Effector CD8-positive, alpha-beta T cell (primary cell): Measurements from ENCODE around the gene SERPINA1.

Source experiments
- DNase-seq: peaks from one replicate; lab custom pipeline; 2025; lab: John Stamatoyannopoulos, UW

SERPINA1 gene

GRCh38 chr14:94397289-94398181, 9.1 kb upstream of the SERPINA1 start:
- DNase-seq: no peak

DNA sequence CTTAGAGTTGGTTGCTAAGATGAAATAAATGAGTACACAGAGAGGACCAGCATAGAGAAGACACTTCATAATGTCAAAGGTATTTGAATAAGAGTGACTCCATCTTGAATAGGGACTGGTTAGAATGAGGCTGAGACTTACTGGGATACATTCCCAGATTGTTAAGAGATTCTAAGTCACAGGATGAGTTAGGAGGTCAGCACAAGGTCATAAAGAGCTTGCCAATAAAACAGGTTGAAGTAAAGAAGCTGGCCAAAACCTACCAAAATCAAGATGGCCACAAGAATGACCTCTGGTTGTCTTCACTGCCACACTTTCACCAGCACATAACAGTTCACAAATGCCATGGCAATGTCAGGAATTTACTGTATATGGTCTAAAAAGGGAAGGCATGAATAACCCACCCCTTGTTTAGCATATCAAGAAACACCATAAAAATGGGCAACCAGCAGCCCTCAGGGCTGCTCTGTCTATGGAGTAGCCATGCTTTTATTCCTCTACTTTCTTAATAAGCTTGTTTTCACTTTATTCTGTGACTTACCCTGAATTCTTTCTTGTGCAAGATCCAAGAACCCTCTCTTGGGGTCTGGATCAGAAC, 8.3 kb upstream of the SERPINA1 start:
- DNase-seq: no peak

DNA sequence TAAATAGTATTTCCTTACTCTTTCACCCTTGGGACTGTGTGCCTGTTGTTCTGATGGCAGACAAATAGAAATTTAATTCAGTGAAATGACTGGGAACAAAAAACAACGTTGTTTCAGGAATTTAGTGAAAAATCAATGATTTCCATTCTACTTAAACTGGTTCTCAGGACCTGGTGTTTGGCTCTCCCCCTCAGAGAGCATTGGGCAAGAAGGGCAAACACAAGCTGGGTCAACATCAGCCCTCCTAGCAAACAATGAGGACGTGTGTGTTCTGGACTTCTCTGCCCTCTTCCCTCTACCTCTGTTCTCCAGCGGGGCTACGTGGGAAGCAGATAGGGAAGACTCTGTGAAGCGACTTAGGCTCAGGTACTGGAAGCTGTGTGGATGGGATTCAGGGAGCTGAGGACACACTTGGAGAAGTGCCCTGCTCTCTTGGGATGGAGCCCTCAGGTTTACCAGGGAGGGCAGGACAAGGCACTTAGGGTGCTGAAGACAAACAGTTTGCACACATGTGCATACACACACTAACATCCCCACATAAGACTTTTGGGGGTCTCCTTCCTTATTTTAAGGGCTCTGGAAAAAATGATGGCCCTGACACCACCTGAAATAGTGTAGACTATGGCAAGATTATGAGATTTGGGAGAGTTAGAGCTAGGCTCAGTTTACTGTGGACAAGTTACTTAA, 7.6 kb upstream of the SERPINA1 start:
- DNase-seq: no peak

- DNase-seq: no peak
Observed at GRCh38 chr14:94395282-94395887, 7.0 kb upstream of the SERPINA1 start.

DNA sequence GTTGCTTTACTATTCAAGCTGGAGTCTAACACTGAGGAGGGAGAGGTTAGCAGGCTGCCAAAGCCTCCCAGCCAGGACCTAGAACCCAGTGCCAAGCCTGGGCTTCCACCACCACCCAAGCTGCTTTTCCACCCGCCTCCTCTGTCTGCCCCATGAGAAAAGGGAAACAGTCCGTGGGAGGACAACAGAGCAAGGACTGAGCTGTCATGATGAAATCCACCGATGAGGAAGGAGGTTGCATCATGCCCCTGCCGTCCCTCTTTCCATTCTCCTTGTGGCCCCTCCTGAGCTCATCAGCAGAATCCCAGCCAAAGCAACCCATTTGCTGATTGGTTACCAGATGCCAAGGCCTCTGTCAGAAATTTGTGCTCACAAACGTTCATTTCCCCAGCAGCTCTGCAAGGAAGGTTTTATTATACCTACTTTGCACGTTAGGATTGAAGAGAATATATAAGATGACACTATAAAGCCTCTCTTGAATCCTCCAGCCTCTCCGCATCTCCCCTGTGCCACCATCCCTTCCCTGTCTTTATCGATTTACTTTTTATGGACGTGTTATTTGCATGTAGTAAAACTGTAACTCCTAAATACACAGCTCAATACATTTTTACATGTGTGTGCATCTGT, 6.3 kb upstream of the SERPINA1 start:
- no peak for DNase-seq

- no peak for DNase-seq
Observed at GRCh38 chr14:94394025-94394493, 5.7 kb upstream of the SERPINA1 start.

DNA sequence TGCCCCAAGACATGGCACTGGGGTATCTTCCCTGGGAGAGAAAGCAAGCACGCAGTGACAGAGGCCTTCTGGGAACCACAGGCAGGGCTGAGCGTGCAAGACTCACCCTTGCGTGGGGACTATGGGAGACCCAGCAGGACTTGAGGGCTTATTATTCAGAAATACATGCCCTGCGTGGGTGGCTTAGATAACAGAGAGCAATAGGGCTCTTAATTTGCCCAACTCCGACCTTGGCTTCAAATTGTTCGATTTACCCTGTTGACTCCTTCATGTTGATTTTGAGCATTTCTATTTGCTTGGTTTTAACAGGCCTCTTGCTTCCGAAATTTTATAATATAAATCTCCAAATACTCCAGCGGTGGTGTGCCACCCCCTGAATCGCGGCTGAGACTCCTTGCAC, 5.1 kb upstream of the SERPINA1 start:
- no peak for DNase-seq

- DNase-seq: no peak
Observed at GRCh38 chr14:94392510-94392935, 4.1 kb upstream of the SERPINA1 start.

GRCh38 chr14:94391281-94391975, 3.0 kb upstream of the SERPINA1 start:
- DNase-seq: no peak

GRCh38 chr14:94390372-94391086, 2.1 kb upstream of the SERPINA1 start:
- no peak for DNase-seq

DNA sequence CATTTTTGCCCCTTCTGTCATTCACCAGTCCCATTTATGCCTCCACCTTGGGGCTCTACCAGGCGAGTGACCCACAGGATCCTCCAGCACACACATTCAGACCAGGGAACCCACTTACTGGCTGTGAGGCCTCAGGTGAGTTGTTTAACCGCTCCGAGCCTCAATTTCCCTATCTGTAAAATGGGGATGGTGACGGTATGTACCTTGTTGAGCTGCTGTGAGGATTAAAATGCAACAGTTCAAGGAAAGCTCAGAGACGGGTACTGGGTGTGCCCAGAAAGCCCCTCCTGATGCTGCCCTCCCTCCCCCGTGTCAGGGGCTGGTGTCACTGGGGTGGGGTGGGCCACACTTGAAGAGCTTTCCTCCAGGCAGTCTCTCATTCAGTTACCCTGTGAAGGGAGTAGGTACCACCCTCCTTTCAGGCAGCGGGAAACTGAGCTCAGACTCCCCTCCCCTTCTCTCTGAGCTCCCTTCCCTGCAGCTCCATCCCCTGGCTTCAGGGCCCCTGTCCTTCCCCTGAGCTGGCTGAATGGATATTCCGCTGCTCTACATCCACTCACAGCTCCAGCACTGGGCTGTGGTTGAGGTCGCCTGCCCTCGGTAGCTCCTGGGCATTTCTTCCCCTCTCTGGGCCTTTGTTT, 1.4 kb upstream of the SERPINA1 start:
- no peak for DNase-seq

DNA sequence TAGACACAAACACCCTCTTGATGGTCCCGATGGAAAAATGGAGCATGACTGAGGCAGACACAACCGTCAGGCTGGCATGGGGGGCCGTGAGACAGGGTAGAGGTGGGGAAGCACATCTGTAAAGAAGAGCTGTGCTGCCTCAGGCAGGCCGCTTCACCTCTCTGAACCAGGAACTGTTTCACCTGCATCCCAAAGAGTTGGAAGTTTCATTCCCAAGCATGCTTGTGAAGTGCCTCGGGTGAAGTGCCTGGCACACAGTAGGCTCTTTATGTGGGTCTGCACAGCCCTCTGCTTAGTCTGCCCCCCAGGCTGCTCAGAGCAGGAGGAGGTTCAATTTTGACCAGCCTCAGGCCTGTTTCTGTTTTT, 685 bp upstream of the SERPINA1 start:
- no peak for DNase-seq

DNA sequence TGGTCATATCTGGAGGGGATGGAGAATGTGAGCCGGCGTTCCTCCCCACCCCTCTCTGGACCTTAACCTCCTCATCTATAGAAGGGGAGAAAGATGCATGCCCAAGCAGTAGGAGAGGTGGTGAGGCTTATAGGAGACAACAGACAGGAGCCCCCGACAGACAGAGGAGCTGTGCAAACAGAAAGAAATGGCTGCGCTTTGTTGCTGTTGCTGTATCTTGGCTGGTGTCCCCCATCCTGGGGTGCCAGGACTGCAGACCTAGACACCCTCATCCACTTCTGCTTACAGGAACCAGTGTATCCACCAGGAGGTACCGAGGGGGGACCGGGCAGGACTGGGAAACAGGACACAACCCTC, 397 bp downstream of the SERPINA1 start:
- DNase-seq: no peak

DNA sequence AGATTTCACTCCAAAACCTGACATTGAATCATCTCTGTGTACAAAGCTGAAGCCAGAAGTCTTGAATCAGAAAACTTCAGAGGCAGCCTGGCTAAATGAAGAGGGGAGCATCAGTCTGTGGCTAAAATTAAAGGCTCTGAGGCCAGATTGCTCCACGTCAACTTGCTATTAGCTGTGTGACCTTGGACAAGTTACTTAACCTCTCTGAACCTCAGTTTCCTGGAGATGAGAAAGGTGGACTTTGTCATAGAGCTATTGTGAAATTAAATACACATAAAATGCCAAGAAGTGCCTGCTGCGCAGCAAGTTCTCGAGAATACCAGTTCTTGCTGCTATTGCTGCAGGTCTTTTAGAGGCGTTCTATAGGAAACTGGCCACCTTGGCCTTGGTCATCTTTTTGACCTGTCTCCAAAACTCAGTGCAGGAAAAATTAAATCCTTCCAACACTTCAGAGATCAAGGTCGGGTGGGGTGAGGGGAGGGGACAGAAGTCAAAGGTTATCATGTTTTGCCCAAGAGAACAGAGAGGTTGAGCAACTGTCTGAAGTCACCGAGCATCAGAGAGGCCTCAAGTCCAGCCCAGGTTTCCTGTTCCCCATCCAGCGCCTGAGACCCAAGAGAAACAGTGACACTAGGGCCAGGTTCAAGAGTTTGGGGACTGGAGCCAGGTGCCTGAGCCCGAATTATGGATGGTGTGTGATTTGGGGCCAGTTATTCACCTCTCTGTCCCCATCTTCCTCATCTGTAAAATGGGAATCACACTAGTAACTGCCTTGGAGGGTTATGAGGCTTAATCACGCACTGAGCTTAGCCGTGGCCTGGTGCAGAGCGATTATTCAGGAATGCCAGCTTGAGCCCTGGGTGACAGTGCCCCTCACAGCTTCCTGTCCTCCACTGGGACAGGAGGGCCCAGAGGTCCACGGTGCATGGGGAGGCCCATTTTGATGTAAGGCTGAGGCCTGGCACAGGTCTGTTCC, 1.1 kb downstream of the SERPINA1 start:
- no peak for DNase-seq

GRCh38 chr14:94386085-94387031, 2.0 kb downstream of the SERPINA1 start:
- no peak for DNase-seq

GRCh38 chr14:94385553-94386057, 2.8 kb downstream of the SERPINA1 start:
- no peak for DNase-seq

- no peak for DNase-seq
Observed at GRCh38 chr14:94384342-94384741, 4.1 kb downstream of the SERPINA1 start.

DNA sequence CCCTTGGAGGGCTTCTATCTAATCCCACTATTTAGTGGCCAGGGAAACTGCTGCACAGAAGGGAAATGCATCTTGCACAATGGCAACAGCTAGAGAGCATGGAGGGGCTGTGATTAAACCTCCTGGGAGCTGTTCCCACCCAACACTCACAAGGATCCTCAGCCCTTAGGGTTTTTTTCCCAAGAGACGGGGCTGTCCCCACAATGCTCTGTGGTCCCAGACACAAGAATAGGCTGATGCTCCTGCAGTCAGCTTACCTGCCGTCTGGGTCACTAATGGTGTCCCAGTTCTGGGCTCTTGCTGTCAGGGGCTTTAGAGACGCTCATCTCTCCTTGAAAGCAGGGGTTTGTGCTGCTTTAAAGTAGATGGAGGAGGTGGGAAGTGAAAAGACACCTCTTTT, 4.6 kb downstream of the SERPINA1 start:
- DNase-seq: no peak
